T-cell (primary cell): ENCODE measurements around the gene LDLRAD4. TPM values are rescaled to one million over a fixed set of nuclear protein-coding genes. Genes with fewer than 3 reads are reported as not detected.

Source experiments
- ATAC-seq, 4 experiments: fragments of 200-7000 bp in 3 of 4; fragments of 150-1000 bp in 1 of 4; cut with Tn5 transposase; replicated peaks in 1 of 4; 1 replicate in 3 of 4; 2 replicates in 1 of 4; pipeline ENCODE4 v1.10.0; 2021; ENCODE audit warnings: moderate library complexity in 3 of 4, mild to moderate bottlenecking in 2 of 4, moderate number of reproducible peaks in 1 of 4
- CTCF ChIA-PET, 2 donors: fragments of 300-600 bp; sonication (Branson Sonifier 250); formaldehyde crosslinking; loops; one replicate each; lab custom pipeline; 2022; ENCODE audit warnings: antibody characterized with exemption in 2 of 2; lab: Charles Lee
- POLR2A ChIA-PET, 2 donors: fragments of 300-600 bp; sonication (Branson Sonifier 250); formaldehyde crosslinking; loops; one replicate each; lab custom pipeline; 2022; ENCODE audit warnings: antibody characterized with exemption in 2 of 2; lab: Charles Lee
- DNase-seq, 35 experiments: peaks; one replicate each; pipeline versions ENCODE4 v3.0.0 to v3.0.0-alpha.2; 2013 to 2023
- H3K27ac ChIP-seq: one replicate; pipeline ENCODE4 v1.5.1; 2013; ENCODE audit warnings: low read length
- H3K27me3 ChIP-seq, 2 experiments: replicated peaks in 1 of 2; 1 replicate in 1 of 2; 2 replicates in 1 of 2; pipeline versions ENCODE4 v1.6.1 to v1.7.0; 2013; ENCODE audit warnings: low read length in 1 of 2, mixed read lengths in 1 of 2; ENCODE audit not compliant: control insufficient read depth in 2 of 2, insufficient read depth in 2 of 2; ENCODE audit errors: extremely low read depth in 1 of 2
- H3K36me3 ChIP-seq, 2 donors: 1 replicate in 1 of 2; 2 replicates in 1 of 2; pipeline versions ENCODE4 v1.6.1 to v1.7.0; 2013; ENCODE audit warnings: low read length in 1 of 2; ENCODE audit not compliant: control insufficient read depth in 2 of 2, insufficient read depth in 1 of 2; ENCODE audit errors: extremely low read depth in 1 of 2
- H3K4me1 ChIP-seq, 2 experiments: 1 replicate in 1 of 2; 2 replicates in 1 of 2; pipeline versions ENCODE4 v1.6.1 to v1.7.0; 2013; ENCODE audit warnings: low read length in 2 of 2, mixed read lengths in 1 of 2; ENCODE audit not compliant: insufficient read depth in 2 of 2, control insufficient read depth in 1 of 2; ENCODE audit errors: extremely low read depth in 1 of 2
- H3K4me3 ChIP-seq, 2 donors: 1 replicate in 1 of 2; 2 replicates in 1 of 2; pipeline versions ENCODE4 v1.5.1 to v1.7.0; 2013; ENCODE audit warnings: mild to moderate bottlenecking in 2 of 2, low read length in 1 of 2, moderate library complexity in 1 of 2; ENCODE audit not compliant: control insufficient read depth in 1 of 2; ENCODE audit errors: extremely low read depth in 1 of 2
- H3K9me3 ChIP-seq: 2 replicates; pipeline ENCODE4 v1.7.0; 2013
- H3K27ac Mint-ChIP-seq, 2 donors: one replicate each; pipeline ENCODE4 v1.8.0; 2020 to 2021; ENCODE audit warnings: mild to moderate bottlenecking in 2 of 2, mixed read lengths in 2 of 2
- H3K27me3 Mint-ChIP-seq, 2 donors: one replicate each; pipeline ENCODE4 v1.8.0; 2021 to 2022; ENCODE audit warnings: mixed read lengths in 2 of 2
- H3K36me3 Mint-ChIP-seq: one replicate; pipeline ENCODE4 v1.8.0; 2021; ENCODE audit warnings: mixed read lengths
- H3K4me1 Mint-ChIP-seq, 3 donors: one replicate each; pipeline ENCODE4 v1.8.0; 2020 to 2022; ENCODE audit warnings: mixed read lengths in 3 of 3, mild to moderate bottlenecking in 1 of 3
- H3K4me3 Mint-ChIP-seq, 3 donors: one replicate each; pipeline ENCODE4 v1.8.0; 2020 to 2022; ENCODE audit warnings: mild to moderate bottlenecking in 3 of 3, mixed read lengths in 3 of 3, moderate library complexity in 3 of 3
- H3K9me3 Mint-ChIP-seq, 3 donors: one replicate each; pipeline ENCODE4 v1.8.0; 2020 to 2022; ENCODE audit warnings: mixed read lengths in 3 of 3
- WGBS: methylation state at CpG from one replicate; pipeline ENCODE4 v1.1.5; 2013; ENCODE audit warnings: missing lambda C conversion rate; ENCODE audit not compliant: insufficient coverage; 5-methylcytosine and 5-hydroxymethylcytosine counted together
- total RNA-seq, 35 experiments: library from RNA in 6 of 35; stranded (reverse) in 6 of 35; fragments of 120-200 nt in 1 of 35; gene quantifications; one replicate each; pipeline versions ENCODE4 v1.2.1 to v1.2.4 and lab custom pipeline; 2013 to 2026

The LDLRAD4 gene
- total RNA-seq, 5 donors from 2014 or later (not counting 1 experiment from before 2014, with no cell fraction given), result 57.6 to 80.8 (median 72.4) TPM

GRCh38 chr18:13278062-13278630 is 59.6 kb downstream of the LDLRAD4 start:
- no peak for DNase-seq
- ChIA-PET CTCF (interaction anchor here in 1 of 2 donors (0.7 kb wide), 1 partner anchor 27 kb away, joined by 4 read pairs; no protein-coding TSS in a partner anchor), POLR2A (no interaction called here)
- Histone ChIP-seq H3K9me3 (no peaks in the 10 kb centered on the region), H3K27ac (peak overlapping the region; percentile 33), H3K4me3 (no peak overlapping the region), H3K27me3 (peaks cover 0 to 10% of the 10 kb centered on the region in 2 experiments), H3K4me1 (peaks cover 29 to 77% of the 10 kb centered on the region in 2 experiments), H3K36me3 (no peaks in the 10 kb centered on the region)
- Mint-ChIP-seq H3K27me3 (no peaks in the 10 kb centered on the region), H3K9me3 (peaks cover 0 to 6% (median 0%) of the 10 kb centered on the region in 3 donors), H3K4me3 (peak overlapping the region in 2 of 3 donors; percentile 15 to 74), H3K27ac (peak overlapping the region; percentile 90 to 91), H3K36me3 (peaks cover 6% of the 10 kb centered on the region), H3K4me1 (peaks cover 73 to 85% (median 78%) of the 10 kb centered on the region in 3 donors)
- 90% methylated on average over 7 of the region's 10 CpGs for WGBS
- ATAC-seq, result no peak

GRCh38 chr18:13279181-13280069 is 60.9 kb downstream of the LDLRAD4 start:
- H3K4me1 ChIP-seq, result peaks cover 23 to 73% of the 10 kb centered on the region in 2 experiments
- Mint-ChIP-seq H3K4me3 (peak overlapping the region; percentile 73 to 76 (median 74)), H3K27ac (peak overlapping the region; percentile 90 to 91), H3K36me3 (peaks cover 6% of the 10 kb centered on the region), H3K9me3 (peaks cover 0 to 6% (median 0%) of the 10 kb centered on the region in 3 donors), H3K4me1 (peaks cover 70 to 85% (median 77%) of the 10 kb centered on the region in 3 donors), H3K27me3 (no peaks in the 10 kb centered on the region)
- no peaks in the 10 kb centered on the region for H3K9me3 ChIP-seq
- DNase-seq (peak in 18 of 35 experiments; percentile 20 to 53 (median 38)), ATAC-seq (peak; percentile 41 to 68 (median 63))
- ChIA-PET CTCF (no interaction called here), POLR2A (interaction anchor here in 1 of 2 donors (1.0 kb wide), 1 partner anchor 155 kb away, joined by 7 read pairs; no protein-coding TSS in a partner anchor)
- WGBS, result 57% methylated on average over 8 of the region's 22 CpGs
- no peaks in the 10 kb centered on the region for H3K36me3 ChIP-seq
- H3K27ac ChIP-seq, result peak overlapping the region; percentile 54
- H3K27me3 ChIP-seq, result peaks cover 0 to 12% of the 10 kb centered on the region in 2 experiments
- peak overlapping the region; percentile 7 to 28 for H3K4me3 ChIP-seq

- ChIA-PET POLR2A (no interaction called here), CTCF (no interaction called here)
- Histone ChIP-seq H3K4me1 (peaks cover 22 to 80% of the 10 kb centered on the region in 2 experiments), H3K9me3 (no peaks in the 10 kb centered on the region), H3K36me3 (no peaks in the 10 kb centered on the region), H3K27me3 (peaks cover 0 to 17% of the 10 kb centered on the region in 2 experiments), H3K4me3 (no peak overlapping the region), H3K27ac (no peak overlapping the region)
- Mint-ChIP-seq H3K4me1 (peaks cover 70 to 85% (median 77%) of the 10 kb centered on the region in 3 donors), H3K4me3 (peak overlapping the region; percentile 41 to 74 (median 73)), H3K36me3 (peaks cover 6% of the 10 kb centered on the region), H3K27ac (peak overlapping the region; percentile 90 to 91), H3K9me3 (peaks cover 0 to 6% (median 0%) of the 10 kb centered on the region in 3 donors), H3K27me3 (no peaks in the 10 kb centered on the region)
- no peak for DNase-seq
- ATAC-seq, result no peak
- 79% methylated on average over 7 of the region's 11 CpGs for WGBS
These were observed 61.7 kb downstream of the LDLRAD4 start for GRCh38 chr18:13280070-13280795.

DNA sequence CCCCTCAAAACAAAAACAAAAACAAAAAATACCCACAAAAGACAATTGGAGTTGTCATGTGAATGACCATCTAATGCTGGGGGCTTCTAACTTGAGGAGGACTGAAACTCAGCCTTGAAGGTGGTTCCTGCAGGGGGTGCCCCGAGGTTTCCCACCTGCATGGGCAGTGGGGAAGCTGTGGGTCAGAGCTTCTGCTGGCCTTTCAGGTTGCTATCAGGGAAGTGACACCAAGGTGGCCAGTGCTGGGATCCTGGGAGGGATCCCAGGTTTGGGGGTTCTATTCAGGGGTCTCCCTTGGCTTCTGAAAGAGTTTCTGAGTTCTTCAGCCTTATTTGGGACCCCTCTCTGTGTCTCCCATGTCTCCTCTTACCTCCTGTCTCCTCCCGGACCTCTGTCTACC is 62.8 kb downstream of the LDLRAD4 start:
- POLR2A ChIA-PET, result no interaction called here
- Mint-ChIP-seq H3K4me1 (peaks cover 74 to 82% (median 77%) of the 10 kb centered on the region in 3 donors), H3K9me3 (peaks cover 0 to 6% (median 0%) of the 10 kb centered on the region in 3 donors), H3K36me3 (peaks cover 6% of the 10 kb centered on the region), H3K27me3 (no peaks in the 10 kb centered on the region), H3K4me3 (no peak overlapping the region), H3K27ac (peak overlapping the region in 1 of 2 donors; percentile 61)
- CTCF ChIA-PET, result no interaction called here
- no peak for ATAC-seq
- H3K4me3 ChIP-seq, result no peak overlapping the region
- H3K4me1 ChIP-seq, result peaks cover 20 to 78% of the 10 kb centered on the region in 2 experiments
- no peak overlapping the region for H3K27ac ChIP-seq
- no peaks in the 10 kb centered on the region for H3K9me3 ChIP-seq
- 88% methylated on average over 1 of the region's 2 CpGs for WGBS
- H3K27me3 ChIP-seq, result peaks cover 0 to 17% of the 10 kb centered on the region in 2 experiments
- DNase-seq, result no peak
- no peaks in the 10 kb centered on the region for H3K36me3 ChIP-seq

DNA sequence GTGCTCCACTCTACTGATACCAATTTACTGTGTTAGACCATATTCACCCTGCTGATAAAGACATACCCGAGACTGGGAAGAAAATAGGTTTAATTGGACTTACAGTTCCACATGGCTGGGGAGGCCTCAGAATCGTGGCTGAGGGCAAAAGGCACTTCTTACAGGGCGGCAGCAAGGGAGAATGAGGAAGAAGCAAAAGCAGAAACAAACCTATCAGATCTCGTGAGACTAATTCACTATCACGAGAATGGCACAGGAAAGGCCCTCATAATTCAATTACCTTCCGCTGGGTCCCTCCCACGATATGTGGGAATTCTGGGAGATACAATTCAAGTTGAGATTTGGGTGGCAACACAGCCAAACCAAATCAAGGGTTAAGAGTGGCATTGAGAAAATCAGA is 65.2 kb downstream of the LDLRAD4 start:
- no peak overlapping the region for H3K4me3 ChIP-seq
- peak overlapping the region in 1 of 3 donors; percentile 43 for H3K4me3 Mint-ChIP-seq
- H3K27me3 Mint-ChIP-seq, result no peaks in the 10 kb centered on the region
- CTCF ChIA-PET, result no interaction called here
- H3K27ac ChIP-seq, result peak overlapping the region; percentile 35
- peaks cover 6% of the 10 kb centered on the region for H3K36me3 Mint-ChIP-seq
- WGBS, result 90% methylated on average over 2 of the region's 7 CpGs
- POLR2A ChIA-PET, result no interaction called here
- H3K4me1 Mint-ChIP-seq, result peaks cover 59 to 72% (median 61%) of the 10 kb centered on the region in 3 donors
- no peaks in the 10 kb centered on the region for H3K9me3 ChIP-seq
- peaks cover 12 to 65% of the 10 kb centered on the region in 2 experiments for H3K4me1 ChIP-seq
- peaks cover 0 to 20% of the 10 kb centered on the region in 2 experiments for H3K27me3 ChIP-seq
- ATAC-seq (no peak), DNase-seq (no peak)
- H3K36me3 ChIP-seq, result no peaks in the 10 kb centered on the region
- H3K27ac Mint-ChIP-seq, result peak overlapping the region in 1 of 2 donors; percentile 52
- peaks cover 0 to 6% (median 0%) of the 10 kb centered on the region in 3 donors for H3K9me3 Mint-ChIP-seq
